Natural killer cell (primary cell): ENCODE data around the gene SDHAF3. TPM values are rescaled to one million over a fixed set of nuclear protein-coding genes. Genes with fewer than 3 reads are reported as not detected.

Source experiments
- ATAC-seq, 3 donors: fragments of 150-1000 bp in 2 of 3; fragments of 200-7000 bp in 1 of 3; cut with Tn5 transposase; 1 replicate in 1 of 3; 2 replicates in 2 of 3; pipeline ENCODE4 v1.10.0; 2021; ENCODE audit warnings: mild to moderate bottlenecking in 2 of 3, moderate library complexity in 2 of 3
- DNase-seq, 2 donors: peaks; one replicate each; pipeline versions ENCODE4 v3.0.0 to v3.0.0-alpha.2; 2013 to 2021; ENCODE audit warnings: mixed read lengths in 1 of 2
- H3K27ac ChIP-seq: one replicate; pipeline ENCODE4 v1.5.1; 2013; ENCODE audit warnings: mild to moderate bottlenecking, low read length
- H3K27me3 ChIP-seq: one replicate; pipeline ENCODE4 v1.6.1; 2013; ENCODE audit warnings: low read length; ENCODE audit not compliant: control insufficient read depth, insufficient read depth
- H3K36me3 ChIP-seq: one replicate; pipeline ENCODE4 v1.6.1; 2013; ENCODE audit warnings: low read length; ENCODE audit not compliant: control insufficient read depth, insufficient read depth
- H3K4me1 ChIP-seq: one replicate; pipeline ENCODE4 v1.6.1; 2013; ENCODE audit warnings: low read length; ENCODE audit not compliant: control insufficient read depth, insufficient read depth
- H3K4me3 ChIP-seq: one replicate; pipeline ENCODE4 v1.5.1; 2013; ENCODE audit warnings: low read length
- H3K9me3 ChIP-seq: one replicate; pipeline ENCODE4 v1.6.1; 2013; ENCODE audit warnings: low read length; ENCODE audit not compliant: control insufficient read depth, insufficient read depth
- H3K27ac Mint-ChIP-seq, 2 donors: one replicate each; pipeline ENCODE4 v1.8.0; 2022; ENCODE audit warnings: mild to moderate bottlenecking in 2 of 2, mixed read lengths in 2 of 2, moderate library complexity in 1 of 2
- H3K27me3 Mint-ChIP-seq, 2 donors: one replicate each; pipeline ENCODE4 v1.8.0; 2022; ENCODE audit warnings: low read depth in 2 of 2, mixed read lengths in 2 of 2
- H3K36me3 Mint-ChIP-seq: one replicate; pipeline ENCODE4 v1.8.0; 2022; ENCODE audit warnings: mixed read lengths
- H3K4me1 Mint-ChIP-seq, 2 donors: one replicate each; pipeline ENCODE4 v1.8.0; 2022; ENCODE audit warnings: mixed read lengths in 2 of 2
- H3K4me3 Mint-ChIP-seq: one replicate; pipeline ENCODE4 v1.8.0; 2022; ENCODE audit warnings: mild to moderate bottlenecking, moderate library complexity, mixed read lengths
- H3K9me3 Mint-ChIP-seq, 2 donors: one replicate each; pipeline ENCODE4 v1.8.0; 2022; ENCODE audit warnings: mixed read lengths in 2 of 2
- WGBS: methylation state at CpG from one replicate; pipeline ENCODE4 v1.1.7; 2013; ENCODE audit warnings: missing lambda C conversion rate; ENCODE audit not compliant: insufficient coverage; 5-methylcytosine and 5-hydroxymethylcytosine counted together
- intact Hi-C: fragments of 100-400 bp; cut with micrococcal nuclease; formaldehyde crosslinking; loops from one replicate; pipeline ENCODE4 v1.14.2; 2022
- total RNA-seq, 4 donors: library from RNA; stranded (reverse); fragments of 120-200 nt in 1 of 4; gene quantifications; one replicate each; pipeline versions ENCODE4 v1.2.3 to v1.2.4, GENCODE V29; 2013 to 2022
- TF ChIP-seq, protein P1 (sequence below): fragments of 200-600 bp; IDR thresholded peaks from one replicate; pipeline ENCODE4 v1.8.0; 2022; ENCODE audit warnings: antibody characterized with exemption

The SDHAF3 gene
- total RNA-seq, 3 donors from 2014 or later (not counting 1 experiment from before 2014, with no cell fraction given), result 7.3 to 10.4 (median 10.1) TPM

DNA sequence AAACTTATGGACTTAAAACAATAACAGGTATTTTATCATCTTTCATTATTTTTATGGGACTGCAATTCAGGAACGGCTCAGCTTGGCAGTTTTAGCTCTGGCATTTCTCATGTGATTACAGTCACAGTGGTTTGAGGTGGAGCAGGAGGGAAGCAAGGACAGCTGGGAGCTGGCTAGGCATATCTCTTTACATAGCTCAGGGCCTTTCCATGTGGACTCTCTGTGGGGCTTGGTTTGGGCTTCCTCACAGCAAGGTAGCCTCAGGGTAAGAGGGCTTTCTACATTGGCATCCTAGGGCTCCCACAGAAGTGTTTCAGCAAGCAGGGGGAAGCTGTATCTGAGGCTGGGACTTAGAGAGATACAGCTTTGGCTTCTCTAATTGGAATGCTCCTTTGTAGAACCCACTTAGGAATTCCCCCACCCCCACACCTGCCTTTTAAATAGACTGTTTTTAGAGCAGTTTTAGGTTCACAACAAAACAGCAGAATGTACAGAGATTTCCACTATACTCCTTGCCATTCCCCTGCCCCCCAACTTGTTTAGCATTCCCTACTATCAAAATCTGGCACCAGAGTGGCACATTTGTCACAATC, 26.6 kb upstream of the SDHAF3 start:
- WGBS, result 95% methylated on average over 1 of the region's 1 CpG
- Mint-ChIP-seq H3K4me1 (no peaks in the 10 kb centered on the region), H3K27ac (no peak overlapping the region), H3K4me3 (no peak overlapping the region), H3K9me3 (no peaks in the 10 kb centered on the region), H3K36me3 (no peaks in the 10 kb centered on the region), H3K27me3 (peaks cover 18 to 45% of the 10 kb centered on the region in 2 donors)
- no peak overlapping the region for H3K27ac ChIP-seq
- intact Hi-C loops, result no loop called here
- no peaks in the 10 kb centered on the region for H3K4me1 ChIP-seq
- no peaks in the 10 kb centered on the region for H3K36me3 ChIP-seq
- H3K4me3 ChIP-seq, result no peak overlapping the region
- DNase-seq, result no peak
- H3K27me3 ChIP-seq, result no peaks in the 10 kb centered on the region
- H3K9me3 ChIP-seq, result no peaks in the 10 kb centered on the region
- TF ChIP-seq, protein P1, sequence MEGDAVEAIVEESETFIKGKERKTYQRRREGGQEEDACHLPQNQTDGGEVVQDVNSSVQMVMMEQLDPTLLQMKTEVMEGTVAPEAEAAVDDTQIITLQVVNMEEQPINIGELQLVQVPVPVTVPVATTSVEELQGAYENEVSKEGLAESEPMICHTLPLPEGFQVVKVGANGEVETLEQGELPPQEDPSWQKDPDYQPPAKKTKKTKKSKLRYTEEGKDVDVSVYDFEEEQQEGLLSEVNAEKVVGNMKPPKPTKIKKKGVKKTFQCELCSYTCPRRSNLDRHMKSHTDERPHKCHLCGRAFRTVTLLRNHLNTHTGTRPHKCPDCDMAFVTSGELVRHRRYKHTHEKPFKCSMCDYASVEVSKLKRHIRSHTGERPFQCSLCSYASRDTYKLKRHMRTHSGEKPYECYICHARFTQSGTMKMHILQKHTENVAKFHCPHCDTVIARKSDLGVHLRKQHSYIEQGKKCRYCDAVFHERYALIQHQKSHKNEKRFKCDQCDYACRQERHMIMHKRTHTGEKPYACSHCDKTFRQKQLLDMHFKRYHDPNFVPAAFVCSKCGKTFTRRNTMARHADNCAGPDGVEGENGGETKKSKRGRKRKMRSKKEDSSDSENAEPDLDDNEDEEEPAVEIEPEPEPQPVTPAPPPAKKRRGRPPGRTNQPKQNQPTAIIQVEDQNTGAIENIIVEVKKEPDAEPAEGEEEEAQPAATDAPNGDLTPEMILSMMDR, result no peak
- no peak for ATAC-seq

DNA sequence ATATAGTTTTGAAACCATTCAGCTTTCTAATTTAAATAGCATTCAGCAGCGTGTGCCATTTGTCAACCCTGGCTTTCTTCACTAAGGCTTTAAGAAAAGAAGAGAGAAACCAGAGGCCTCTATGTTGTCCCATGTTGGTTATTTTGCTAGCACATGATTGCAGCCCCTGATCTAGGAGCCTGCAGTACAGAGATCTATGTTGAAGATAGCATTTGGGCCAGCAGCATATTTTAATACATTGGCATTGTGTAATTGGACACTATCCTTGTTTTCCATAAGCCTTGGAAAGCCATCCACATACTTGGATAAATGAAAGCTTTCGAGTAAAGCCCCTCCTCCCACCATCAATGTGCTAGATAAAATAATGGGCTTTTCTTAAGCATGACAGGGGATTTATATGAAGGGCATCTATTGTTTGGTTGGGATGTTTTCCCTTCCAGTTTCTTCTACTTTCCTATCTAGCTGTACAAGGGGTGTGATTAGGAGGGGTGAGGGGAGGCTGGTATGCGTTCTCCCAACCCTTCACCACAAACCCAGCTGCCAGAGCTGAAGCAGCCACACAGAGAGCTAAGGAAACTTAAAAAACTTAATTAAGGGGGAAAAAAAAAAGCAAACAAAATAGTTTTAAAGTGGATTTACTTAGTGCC, 23.1 kb upstream of the SDHAF3 start:
- no peaks in the 10 kb centered on the region for H3K36me3 ChIP-seq
- H3K9me3 Mint-ChIP-seq, result no peaks in the 10 kb centered on the region
- TF ChIP-seq, protein P1, result no peak
- no peaks in the 10 kb centered on the region for H3K27me3 ChIP-seq
- H3K4me3 ChIP-seq, result no peak overlapping the region
- ATAC-seq (no peak), DNase-seq (no peak)
- intact Hi-C loops, result no loop called here
- H3K27ac Mint-ChIP-seq, result no peak overlapping the region
- no peak overlapping the region for H3K27ac ChIP-seq
- H3K4me1 ChIP-seq, result no peaks in the 10 kb centered on the region
- peaks cover 7 to 26% of the 10 kb centered on the region in 2 donors for H3K27me3 Mint-ChIP-seq
- 83% methylated on average over 1 of the region's 3 CpGs for WGBS
- no peaks in the 10 kb centered on the region for H3K36me3 Mint-ChIP-seq
- no peaks in the 10 kb centered on the region for H3K4me1 Mint-ChIP-seq
- H3K9me3 ChIP-seq, result no peaks in the 10 kb centered on the region
- H3K4me3 Mint-ChIP-seq, result no peak overlapping the region

DNA sequence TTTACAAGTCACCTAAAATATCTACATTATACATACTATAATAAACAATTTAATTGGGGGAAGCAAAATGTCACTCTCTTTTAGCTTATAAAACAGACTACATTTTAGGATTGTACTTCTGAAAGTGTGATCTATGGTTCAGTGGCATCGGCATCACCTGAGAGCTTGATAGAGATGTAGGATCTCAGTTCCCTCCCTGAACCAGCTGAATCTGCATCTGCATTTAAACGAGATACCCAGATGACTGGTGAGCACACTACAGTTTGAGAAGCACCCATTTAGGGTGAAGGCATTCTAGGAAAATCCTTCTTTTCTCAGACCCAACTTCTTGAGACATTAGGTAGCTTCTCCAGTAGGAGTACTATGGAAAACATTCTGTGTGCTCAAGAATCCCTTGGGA, 21.5 kb upstream of the SDHAF3 start:
- no peaks in the 10 kb centered on the region for H3K9me3 ChIP-seq
- no peaks in the 10 kb centered on the region for H3K4me1 ChIP-seq
- Mint-ChIP-seq H3K27ac (no peak overlapping the region), H3K36me3 (no peaks in the 10 kb centered on the region), H3K4me1 (no peaks in the 10 kb centered on the region), H3K27me3 (peaks cover 15 to 16% of the 10 kb centered on the region in 2 donors), H3K9me3 (no peaks in the 10 kb centered on the region), H3K4me3 (no peak overlapping the region)
- no peak for ATAC-seq
- H3K27ac ChIP-seq, result no peak overlapping the region
- no peak overlapping the region for H3K4me3 ChIP-seq
- WGBS, result 58% methylated on average over 2 of the region's 2 CpGs
- H3K27me3 ChIP-seq, result no peaks in the 10 kb centered on the region
- intact Hi-C loops, result no loop called here
- TF ChIP-seq, protein P1, result no peak
- H3K36me3 ChIP-seq, result no peaks in the 10 kb centered on the region
- no peak for DNase-seq

DNA sequence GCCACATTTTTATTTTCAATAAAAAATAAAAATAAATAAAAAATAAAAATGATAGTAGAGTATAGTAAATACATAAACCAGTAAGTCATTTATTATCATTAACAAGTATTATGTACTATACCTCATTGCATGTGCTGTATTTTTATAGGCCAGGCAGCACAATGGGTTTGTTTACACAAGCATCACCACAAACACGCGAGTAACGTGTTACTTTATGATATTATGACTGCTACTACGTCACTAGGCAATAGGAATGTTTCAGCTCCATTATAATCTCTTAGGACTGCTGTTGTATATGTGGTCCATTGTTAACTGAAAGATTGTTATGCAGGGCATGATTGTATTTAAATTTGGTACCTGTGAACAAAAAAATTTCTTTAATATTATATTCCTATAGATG, 20.8 kb upstream of the SDHAF3 start:
- WGBS, result 94% methylated on average over 4 of the region's 4 CpGs
- no peak for DNase-seq
- Histone ChIP-seq H3K4me1 (no peaks in the 10 kb centered on the region), H3K27ac (no peak overlapping the region), H3K4me3 (no peak overlapping the region), H3K36me3 (no peaks in the 10 kb centered on the region), H3K9me3 (no peaks in the 10 kb centered on the region), H3K27me3 (no peaks in the 10 kb centered on the region)
- Mint-ChIP-seq H3K4me1 (no peaks in the 10 kb centered on the region), H3K9me3 (no peaks in the 10 kb centered on the region), H3K36me3 (no peaks in the 10 kb centered on the region), H3K27me3 (peaks cover 15 to 17% of the 10 kb centered on the region in 2 donors), H3K4me3 (no peak overlapping the region), H3K27ac (no peak overlapping the region)
- ATAC-seq, result no peak
- TF ChIP-seq, protein P1, result no peak
- intact Hi-C loops, result no loop called here
